ENCODE results near the gene CYP4F12.
"Not testable (repeated sequence)": the region's sequence is repeated elsewhere in the genome, so short reads cannot be mapped to it uniquely, and the experiment has no call there.

- TF ChIP-seq, protein P1, sequence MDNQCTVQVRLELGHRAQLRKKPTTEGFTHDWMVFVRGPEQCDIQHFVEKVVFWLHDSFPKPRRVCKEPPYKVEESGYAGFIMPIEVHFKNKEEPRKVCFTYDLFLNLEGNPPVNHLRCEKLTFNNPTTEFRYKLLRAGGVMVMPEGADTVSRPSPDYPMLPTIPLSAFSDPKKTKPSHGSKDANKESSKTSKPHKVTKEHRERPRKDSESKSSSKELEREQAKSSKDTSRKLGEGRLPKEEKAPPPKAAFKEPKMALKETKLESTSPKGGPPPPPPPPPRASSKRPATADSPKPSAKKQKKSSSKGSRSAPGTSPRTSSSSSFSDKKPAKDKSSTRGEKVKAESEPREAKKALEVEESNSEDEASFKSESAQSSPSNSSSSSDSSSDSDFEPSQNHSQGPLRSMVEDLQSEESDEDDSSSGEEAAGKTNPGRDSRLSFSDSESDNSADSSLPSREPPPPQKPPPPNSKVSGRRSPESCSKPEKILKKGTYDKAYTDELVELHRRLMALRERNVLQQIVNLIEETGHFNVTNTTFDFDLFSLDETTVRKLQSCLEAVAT (IDR thresholded peaks at IDR 0.05), result not testable (repeated sequence)
- not testable (repeated sequence) for TF ChIP-seq CTCF (IDR thresholded peaks at IDR 0.05 in 2 of 3, conservative IDR thresholded peaks at IDR 0.05 in 1 of 3; ENCODE audit: control insufficient read depth in 2 of 3, extremely low read depth in 1 of 3, insufficient read depth in 1 of 3, low read depth in 3 of 3, low read length in 3 of 3); SRF (IDR thresholded peaks at IDR 0.05; ENCODE audit: low read depth in 2 of 2, low read length in 2 of 2); YY1 (IDR thresholded peaks at IDR 0.05; ENCODE audit: low read depth, low read length); ZNF274 (IDR thresholded peaks at IDR 0.05; ENCODE audit: insufficient read depth, insufficient read length); ZZZ3 (IDR thresholded peaks at IDR 0.05; ENCODE audit: control insufficient read depth, insufficient read length, low read depth); BHLHE40 (IDR thresholded peaks at IDR 0.05; ENCODE audit: borderline replicate concordance in 1 of 2, low read depth in 2 of 2, low read length in 1 of 2); POLR2A (IDR thresholded peaks at IDR 0.05; ENCODE audit: low read depth, low read length); SMC3 (IDR thresholded peaks at IDR 0.05; ENCODE audit: borderline replicate concordance, low read length)
- TF ChIP-seq, protein P2, sequence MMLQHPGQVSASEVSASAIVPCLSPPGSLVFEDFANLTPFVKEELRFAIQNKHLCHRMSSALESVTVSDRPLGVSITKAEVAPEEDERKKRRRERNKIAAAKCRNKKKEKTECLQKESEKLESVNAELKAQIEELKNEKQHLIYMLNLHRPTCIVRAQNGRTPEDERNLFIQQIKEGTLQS (IDR thresholded peaks at IDR 0.05; ENCODE audit: borderline replicate concordance, extremely low read depth, low read depth, low read length), result not testable (repeated sequence)
Measured at GRCh38 chr19:15679865-15680264, 7.0 kb downstream of the CYP4F12 start.

Measured in GM12878 (cell line).